ENCODE results near the gene SNX9.
"Not testable (repeated sequence)": the region's sequence is repeated elsewhere in the genome, so short reads cannot be mapped to it uniquely, and the experiment has no call there.

The SNX9 gene

GRCh38 chr6:157953580-157954091 is 130.6 kb downstream of the SNX9 start:
- DNase-seq (ENCODE audit: low read depth in 2 of 2) = no peak

GRCh38 chr6:157954150-157955117 is 131.4 kb downstream of the SNX9 start:
- DNase-seq (ENCODE audit: low read depth in 2 of 2) = no peak

GRCh38 chr6:157955675-157956074 is 132.6 kb downstream of the SNX9 start:
- no peak for DNase-seq (ENCODE audit: low read depth in 2 of 2)

- no peak for DNase-seq (ENCODE audit: low read depth in 2 of 2)
Observed at GRCh38 chr6:157956171-157956730, 133.2 kb downstream of the SNX9 start.

- no peak for DNase-seq (ENCODE audit: low read depth in 2 of 2)
Observed at GRCh38 chr6:157959451-157960227, 136.6 kb downstream of the SNX9 start.

- DNase-seq (ENCODE audit: low read depth in 2 of 2) = no peak
Observed at GRCh38 chr6:157961153-157961831, 138.2 kb downstream of the SNX9 start.

GRCh38 chr6:157961832-157962575 is 139.0 kb downstream of the SNX9 start:
- DNase-seq (ENCODE audit: low read depth in 2 of 2) = no peak

GRCh38 chr6:157962601-157963302 is 139.7 kb downstream of the SNX9 start:
- DNase-seq (ENCODE audit: low read depth in 2 of 2) = no peak

- DNase-seq (ENCODE audit: low read depth in 2 of 2) = no peak
Observed at GRCh38 chr6:157964100-157964499, 141.1 kb downstream of the SNX9 start.

- DNase-seq (ENCODE audit: low read depth in 2 of 2) = no peak
Observed at GRCh38 chr6:157965387-157965786, 142.3 kb downstream of the SNX9 start.

- no peak for DNase-seq (ENCODE audit: low read depth in 2 of 2)
Observed at GRCh38 chr6:157966589-157966977, 143.5 kb downstream of the SNX9 start.

- DNase-seq (ENCODE audit: low read depth in 2 of 2) = no peak
Observed at GRCh38 chr6:157967020-157967419, 144.0 kb downstream of the SNX9 start.

- DNase-seq (ENCODE audit: low read depth in 2 of 2) = no peak
Observed at GRCh38 chr6:157967486-157967885, 144.4 kb downstream of the SNX9 start.

GRCh38 chr6:157972177-157972576 is 149.1 kb downstream of the SNX9 start:
- not testable (repeated sequence) for DNase-seq (ENCODE audit: low read depth in 2 of 2)

GRCh38 chr6:157974341-157974894 is 151.4 kb downstream of the SNX9 start:
- DNase-seq (ENCODE audit: low read depth in 2 of 2) = no peak

- no peak for DNase-seq (ENCODE audit: low read depth in 2 of 2)
Observed at GRCh38 chr6:157974967-157975366, 151.9 kb downstream of the SNX9 start.

GRCh38 chr6:157975456-157975855 is 152.4 kb downstream of the SNX9 start:
- DNase-seq (ENCODE audit: low read depth in 2 of 2) = no peak

GRCh38 chr6:157976345-157977175 is 153.5 kb downstream of the SNX9 start:
- DNase-seq (ENCODE audit: low read depth in 2 of 2) = no peak
